B cell (primary cell): ENCODE results near the gene SLC39A7. TPM values are rescaled to one million over a fixed set of nuclear protein-coding genes. Genes with fewer than 3 reads are reported as not detected.

Experiments
- ATAC-seq: fragments of 200-7000 bp; cut with Tn5 transposase; one replicate; pipeline ENCODE4 v1.10.0; 2021; ENCODE audit warnings: low read depth, mild to moderate bottlenecking, moderate number of reproducible peaks, moderate library complexity
- CTCF ChIA-PET: fragments of 350-600 bp; sonication (Branson Sonifier 250); formaldehyde crosslinking; loops from one replicate; lab custom pipeline; 2021; ENCODE audit warnings: antibody characterized with exemption, inconsistent platforms; lab: Charles Lee
- POLR2A ChIA-PET: fragments of 350-600 bp; sonication (Branson Sonifier 250); formaldehyde crosslinking; loops from one replicate; lab custom pipeline; 2021; ENCODE audit warnings: antibody characterized with exemption; lab: Charles Lee
- DNase-seq: peaks from one replicate; pipeline ENCODE4 v3.0.0; 2013
- H2AFZ ChIP-seq: 2 replicates; pipeline ENCODE4 v1.6.1; 2012; ENCODE audit warnings: mild to moderate bottlenecking, low read depth, low read length; ENCODE audit not compliant: insufficient read depth, poor library complexity, severe bottlenecking
- H3K27ac ChIP-seq, 2 donors: 1 replicate in 1 of 2; 2 replicates in 1 of 2; pipeline ENCODE4 v1.5.1; 2012 to 2013; ENCODE audit warnings: low read length in 2 of 2, mild to moderate bottlenecking in 2 of 2, moderate library complexity in 1 of 2
- H3K27me3 ChIP-seq, 4 experiments: fragments of 200-600 bp in 1 of 4; sonication (generic) in 1 of 4; replicated peaks in 1 of 4; 1 replicate in 2 of 4; 2 replicates in 2 of 4; pipeline versions ENCODE4 v1.6.1 to v1.7.0; 2013 to 2016; ENCODE audit warnings: low read length in 3 of 4, mild to moderate bottlenecking in 2 of 4, mixed read lengths in 1 of 4, moderate library complexity in 1 of 4; ENCODE audit not compliant: insufficient read depth in 4 of 4, control insufficient read depth in 3 of 4; ENCODE audit errors: control extremely low read depth in 1 of 4
- H3K36me3 ChIP-seq, 2 experiments: replicated peaks in 1 of 2; 1 replicate in 1 of 2; 2 replicates in 1 of 2; pipeline versions ENCODE4 v1.6.1 to v1.7.1; 2013; ENCODE audit warnings: low read length in 1 of 2; ENCODE audit not compliant: insufficient read depth in 2 of 2, control insufficient read depth in 1 of 2; ENCODE audit errors: control extremely low read depth in 1 of 2, extremely low read depth in 1 of 2
- H3K4me1 ChIP-seq, 2 donors: fragments of 200-600 bp in 1 of 2; sonication (generic) in 1 of 2; 1 replicate in 1 of 2; 2 replicates in 1 of 2; pipeline versions ENCODE4 v1.5.1 to v1.6.1; 2013 to 2017; ENCODE audit warnings: low read length in 2 of 2; ENCODE audit not compliant: control insufficient read depth in 2 of 2, insufficient read depth in 2 of 2
- H3K4me2 ChIP-seq: replicated peaks from 2 replicates; pipeline ENCODE3; 2012; ENCODE audit warnings: mild to moderate bottlenecking, low read depth, low read length; ENCODE audit not compliant: poor library complexity, severe bottlenecking
- H3K4me3 ChIP-seq, 5 experiments: fragments of 200-600 bp in 1 of 5; sonication (generic) in 1 of 5; 1 replicate in 3 of 5; 2 replicates in 2 of 5; pipeline versions ENCODE4 v1.5.1 to v1.7.0; 2011 to 2016; ENCODE audit warnings: low read length in 4 of 5, mild to moderate bottlenecking in 4 of 5, low read depth in 2 of 5, control low read depth in 1 of 5, moderate library complexity in 1 of 5; ENCODE audit not compliant: insufficient read depth in 1 of 5; ENCODE audit errors: control extremely low read depth in 1 of 5, extremely low read depth in 1 of 5
- H3K79me2 ChIP-seq: fragments of 200-600 bp; sonication (generic); one replicate; pipeline ENCODE4 v1.6.0; 2016; ENCODE audit warnings: low read length; ENCODE audit not compliant: control insufficient read depth, insufficient read depth
- H3K9ac ChIP-seq: fragments of 200-600 bp; sonication (generic); 2 replicates; pipeline ENCODE4 v1.6.1; 2017; ENCODE audit warnings: mild to moderate bottlenecking, low read length, moderate library complexity
- H3K9me3 ChIP-seq, 3 donors: one replicate each; pipeline versions ENCODE4 v1.6.1 to v1.7.1; 2013; ENCODE audit warnings: low read length in 2 of 3; ENCODE audit not compliant: control insufficient read depth in 2 of 3, insufficient read depth in 1 of 3; ENCODE audit errors: control extremely low read depth in 1 of 3
- H4K20me1 ChIP-seq: 2 replicates; pipeline ENCODE4 v1.6.0; 2012; ENCODE audit warnings: mild to moderate bottlenecking, low read length; ENCODE audit not compliant: insufficient read depth, control insufficient read depth, poor library complexity, severe bottlenecking
- H3K27ac Mint-ChIP-seq: one replicate; pipeline ENCODE4 v1.8.0; 2021; ENCODE audit warnings: mixed read lengths
- H3K27me3 Mint-ChIP-seq: one replicate; pipeline ENCODE4 v1.8.0; 2021; ENCODE audit warnings: mixed read lengths
- H3K4me1 Mint-ChIP-seq: one replicate; pipeline ENCODE4 v1.8.0; 2021; ENCODE audit warnings: mixed read lengths
- H3K4me3 Mint-ChIP-seq: one replicate; pipeline ENCODE4 v1.8.0; 2021; ENCODE audit warnings: mixed read lengths
- H3K9me3 Mint-ChIP-seq: one replicate; pipeline ENCODE4 v1.8.0; 2022; ENCODE audit warnings: mixed read lengths; ENCODE audit not compliant: insufficient read depth
- EZH2 ChIP-seq: IDR thresholded peaks from 2 replicates; pipeline ENCODE4 v1.6.1; 2012; ENCODE audit warnings: borderline replicate concordance, low read depth, mild to moderate bottlenecking, moderate library complexity, low read length; ENCODE audit not compliant: insufficient read depth, poor library complexity, severe bottlenecking
- intact Hi-C: fragments of 100-400 bp; cut with micrococcal nuclease; formaldehyde crosslinking; loops from one replicate; pipeline ENCODE4 v1.10.0; 2022
- polyA plus RNA-seq: library from polyadenylated mRNA; depleted of rRNA; stranded (reverse); fragments of >200 nt; gene quantifications from 2 replicates; pipeline ENCODE4 v1.2.3, GENCODE V29; 2012
- small RNA-seq: library from RNA; depleted of rRNA; stranded (forward); fragments of <200 nt; gene quantifications from one replicate; pipeline ENCODE3, GENCODE V24; 2012; ENCODE audit warnings: low replicate concordance, low read depth; ENCODE audit not compliant: insufficient read length
- total RNA-seq, 2 donors: library from RNA; stranded (reverse); fragments of 120-200 nt in 1 of 2; gene quantifications; 1 replicate in 1 of 2; 2 replicates in 1 of 2; pipeline versions ENCODE4 v1.2.3 to v1.2.4, GENCODE V29; 2013 to 2022
- TF ChIP-seq, protein P1 (sequence below): fragments of 200-600 bp; IDR thresholded peaks from one replicate; pipeline ENCODE4 v1.8.0; 2022; ENCODE audit warnings: antibody characterized with exemption, mild to moderate bottlenecking

SLC39A7 gene
- total and polyA plus RNA-seq, 2 donors (not counting 1 experiment from before 2014, with no cell fraction given) = 18.7 to 29.6 TPM

DNA sequence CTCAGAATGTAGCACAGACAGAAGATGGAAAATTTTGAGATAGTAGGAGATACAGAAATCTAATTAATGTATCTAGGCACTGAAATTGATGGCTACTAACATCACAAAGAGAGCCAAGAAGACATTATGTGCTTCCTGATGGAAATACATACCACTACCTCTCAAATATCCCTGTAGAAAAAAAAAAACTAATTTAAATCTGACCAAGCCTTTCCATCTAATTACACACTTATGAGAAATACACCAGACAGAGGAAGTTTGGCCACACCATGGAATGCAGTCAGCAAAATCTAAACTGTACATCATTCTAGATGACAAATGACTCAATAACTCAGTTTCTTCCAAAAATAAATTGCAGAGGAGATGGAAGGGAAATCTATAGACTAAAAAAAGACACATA is 52.1 kb downstream of the SLC39A7 start:
- no peaks in the 10 kb centered on the region for H3K9me3 ChIP-seq
- intact Hi-C loops = no loop called here
- Mint-ChIP-seq H3K27me3 (no peaks in the 10 kb centered on the region), H3K4me1 (peaks cover 31% of the 10 kb centered on the region), H3K4me3 (no peak overlapping the region), H3K27ac (no peak overlapping the region), H3K9me3 (no peaks in the 10 kb centered on the region)
- H3K4me3 ChIP-seq = no peak overlapping the region
- ChIA-PET CTCF (interaction anchor here (0.7 kb wide), 1 partner anchor 1363 kb away, joined by 3 read pairs; no protein-coding TSS in a partner anchor), POLR2A (no interaction called here)
- no peaks in the 10 kb centered on the region for H4K20me1 ChIP-seq
- H3K27me3 ChIP-seq = no peaks in the 10 kb centered on the region
- H3K27ac ChIP-seq = no peak overlapping the region
- no peak overlapping the region for H3K9ac ChIP-seq
- no peak for TF ChIP-seq EZH2
- TF ChIP-seq, protein P1, sequence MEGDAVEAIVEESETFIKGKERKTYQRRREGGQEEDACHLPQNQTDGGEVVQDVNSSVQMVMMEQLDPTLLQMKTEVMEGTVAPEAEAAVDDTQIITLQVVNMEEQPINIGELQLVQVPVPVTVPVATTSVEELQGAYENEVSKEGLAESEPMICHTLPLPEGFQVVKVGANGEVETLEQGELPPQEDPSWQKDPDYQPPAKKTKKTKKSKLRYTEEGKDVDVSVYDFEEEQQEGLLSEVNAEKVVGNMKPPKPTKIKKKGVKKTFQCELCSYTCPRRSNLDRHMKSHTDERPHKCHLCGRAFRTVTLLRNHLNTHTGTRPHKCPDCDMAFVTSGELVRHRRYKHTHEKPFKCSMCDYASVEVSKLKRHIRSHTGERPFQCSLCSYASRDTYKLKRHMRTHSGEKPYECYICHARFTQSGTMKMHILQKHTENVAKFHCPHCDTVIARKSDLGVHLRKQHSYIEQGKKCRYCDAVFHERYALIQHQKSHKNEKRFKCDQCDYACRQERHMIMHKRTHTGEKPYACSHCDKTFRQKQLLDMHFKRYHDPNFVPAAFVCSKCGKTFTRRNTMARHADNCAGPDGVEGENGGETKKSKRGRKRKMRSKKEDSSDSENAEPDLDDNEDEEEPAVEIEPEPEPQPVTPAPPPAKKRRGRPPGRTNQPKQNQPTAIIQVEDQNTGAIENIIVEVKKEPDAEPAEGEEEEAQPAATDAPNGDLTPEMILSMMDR = no peak
- no peak overlapping the region for H3K4me2 ChIP-seq
- peaks cover 0 to 9% of the 10 kb centered on the region in 2 experiments for H3K36me3 ChIP-seq
- no peak for ATAC-seq
- no peak for DNase-seq
- H3K79me2 ChIP-seq = peaks cover 9% of the 10 kb centered on the region
- H2AFZ ChIP-seq = no peak overlapping the region
- H3K4me1 ChIP-seq = peaks cover 12 to 23% of the 10 kb centered on the region in 2 donors

Small RNA genes within 50 kb of the gene (small RNA-seq; reads per million reads assigned to genes)
- gene MIR219A1 = not detected
- gene RNY4P10 = not detected

Other genes starting within 250 kb of the SLC39A7 start
- gene HLA-DMA, start 247.8 kb upstream of the SLC39A7 start, total RNA-seq = 554 and 558 TPM in 2 replicates
- 925 and 1,129 TPM in 2 replicates for gene HLA-DMA, start 247.8 kb upstream of the SLC39A7 start, polyA plus RNA-seq
- 448 and 474 TPM in 2 replicates for gene BRD2, start 232.3 kb upstream of the SLC39A7 start, total RNA-seq
- 620 and 721 TPM in 2 replicates for gene BRD2, start 232.3 kb upstream of the SLC39A7 start, polyA plus RNA-seq
- 209 TPM in 2 replicates for gene HLA-DOA, start 191.3 kb upstream of the SLC39A7 start, total RNA-seq
- gene HLA-DOA, start 191.3 kb upstream of the SLC39A7 start, polyA plus RNA-seq = 191 and 338 TPM in 2 replicates
- gene HLA-DPA1, start 127.2 kb upstream of the SLC39A7 start, total RNA-seq = 665 and 702 TPM in 2 replicates
- gene HLA-DPA1, start 127.2 kb upstream of the SLC39A7 start, polyA plus RNA-seq = 559 and 2,256 TPM in 2 replicates
- gene HLA-DPB1, start 124.9 kb upstream of the SLC39A7 start, total RNA-seq = 1,068 and 1,104 TPM in 2 replicates
- 921 and 1,578 TPM in 2 replicates for gene HLA-DPB1, start 124.9 kb upstream of the SLC39A7 start, polyA plus RNA-seq
- 0.39 and 0.66 TPM in 2 replicates for gene COL11A2, start 8.4 kb upstream of the SLC39A7 start, total RNA-seq
- 0.82 and 0.88 TPM in 2 replicates for gene COL11A2, start 8.4 kb upstream of the SLC39A7 start, polyA plus RNA-seq
- gene RXRB, start 202 bp upstream of the SLC39A7 start, total RNA-seq = 94.1 and 99.9 TPM in 2 replicates
- 82.3 and 88.3 TPM in 2 replicates for gene RXRB, start 202 bp upstream of the SLC39A7 start, polyA plus RNA-seq
- gene HSD17B8, start 3.8 kb downstream of the SLC39A7 start, total RNA-seq = 10.8 and 12.9 TPM in 2 replicates
- gene HSD17B8, start 3.8 kb downstream of the SLC39A7 start, polyA plus RNA-seq = 12.8 and 25.5 TPM in 2 replicates
- 43.4 and 44.2 TPM in 2 replicates for gene RING1, start 7.6 kb downstream of the SLC39A7 start, total RNA-seq
- 34.9 and 37.1 TPM in 2 replicates for gene RING1, start 7.6 kb downstream of the SLC39A7 start, polyA plus RNA-seq
- 100 and 108 TPM in 2 replicates for gene VPS52, start 71.0 kb downstream of the SLC39A7 start, total RNA-seq
- 144 and 184 TPM in 2 replicates for gene VPS52, start 71.0 kb downstream of the SLC39A7 start, polyA plus RNA-seq
- gene RPS18, start 71.2 kb downstream of the SLC39A7 start, total RNA-seq = 3,593 and 3,830 TPM in 2 replicates
- 5,829 and 6,485 TPM in 2 replicates for gene RPS18, start 71.2 kb downstream of the SLC39A7 start, polyA plus RNA-seq
- 44.1 and 46.0 TPM in 2 replicates for gene B3GALT4, start 76.3 kb downstream of the SLC39A7 start, total RNA-seq
- 4.6 and 10.2 TPM in 2 replicates for gene B3GALT4, start 76.3 kb downstream of the SLC39A7 start, polyA plus RNA-seq
- gene WDR46, start 88.4 kb downstream of the SLC39A7 start, total RNA-seq = 66.4 and 77.2 TPM in 2 replicates
- gene WDR46, start 88.4 kb downstream of the SLC39A7 start, polyA plus RNA-seq = 43.6 and 60.1 TPM in 2 replicates
- gene PFDN6, start 88.7 kb downstream of the SLC39A7 start, total RNA-seq = 44.7 and 51.1 TPM in 2 replicates
- gene PFDN6, start 88.7 kb downstream of the SLC39A7 start, polyA plus RNA-seq = 33.2 and 34.2 TPM in 2 replicates
- gene RGL2, start 98.1 kb downstream of the SLC39A7 start, total RNA-seq = 94.7 and 98.5 TPM in 2 replicates
- 133 and 161 TPM in 2 replicates for gene RGL2, start 98.1 kb downstream of the SLC39A7 start, polyA plus RNA-seq
- 288 and 302 TPM in 2 replicates for gene TAPBP, start 113.2 kb downstream of the SLC39A7 start, total RNA-seq
- gene TAPBP, start 113.2 kb downstream of the SLC39A7 start, polyA plus RNA-seq = 279 and 310 TPM in 2 replicates
- 39.7 and 44.4 TPM in 2 replicates for gene ZBTB22, start 116.9 kb downstream of the SLC39A7 start, total RNA-seq
- 22.0 and 25.9 TPM in 2 replicates for gene ZBTB22, start 116.9 kb downstream of the SLC39A7 start, polyA plus RNA-seq
- 64.7 and 72.2 TPM in 2 replicates for gene DAXX, start 122.1 kb downstream of the SLC39A7 start, total RNA-seq
- 44.8 and 54.3 TPM in 2 replicates for gene DAXX, start 122.1 kb downstream of the SLC39A7 start, polyA plus RNA-seq
- 0.70 and 0.79 TPM in 2 replicates for gene KIFC1, start 191.0 kb downstream of the SLC39A7 start, total RNA-seq
- 1.0 and 2.6 TPM in 2 replicates for gene KIFC1, start 191.0 kb downstream of the SLC39A7 start, polyA plus RNA-seq
- gene PHF1, start 210.1 kb downstream of the SLC39A7 start, total RNA-seq = 179 and 198 TPM in 2 replicates
- gene PHF1, start 210.1 kb downstream of the SLC39A7 start, polyA plus RNA-seq = 365 and 548 TPM in 2 replicates
- gene CUTA, start 217.2 kb downstream of the SLC39A7 start, total RNA-seq = 134 and 137 TPM in 2 replicates
- 181 and 226 TPM in 2 replicates for gene CUTA, start 217.2 kb downstream of the SLC39A7 start, polyA plus RNA-seq
- 31.4 and 43.0 TPM in 2 replicates for gene SYNGAP1, start 219.2 kb downstream of the SLC39A7 start, total RNA-seq
- gene SYNGAP1, start 219.2 kb downstream of the SLC39A7 start, polyA plus RNA-seq = 18.6 and 18.7 TPM in 2 replicates